ENCODE results near the gene DUSP8.
"Not testable (repeated sequence)": the region's sequence is repeated elsewhere in the genome, so short reads cannot be mapped to it uniquely, and the experiment has no call there.

Gene DUSP8

GRCh38 chr11:1515082-1516060 is 56.7 kb downstream of the DUSP8 start:
- DNase-seq (ENCODE audit: low spot score): peak; percentile 96

DNA sequence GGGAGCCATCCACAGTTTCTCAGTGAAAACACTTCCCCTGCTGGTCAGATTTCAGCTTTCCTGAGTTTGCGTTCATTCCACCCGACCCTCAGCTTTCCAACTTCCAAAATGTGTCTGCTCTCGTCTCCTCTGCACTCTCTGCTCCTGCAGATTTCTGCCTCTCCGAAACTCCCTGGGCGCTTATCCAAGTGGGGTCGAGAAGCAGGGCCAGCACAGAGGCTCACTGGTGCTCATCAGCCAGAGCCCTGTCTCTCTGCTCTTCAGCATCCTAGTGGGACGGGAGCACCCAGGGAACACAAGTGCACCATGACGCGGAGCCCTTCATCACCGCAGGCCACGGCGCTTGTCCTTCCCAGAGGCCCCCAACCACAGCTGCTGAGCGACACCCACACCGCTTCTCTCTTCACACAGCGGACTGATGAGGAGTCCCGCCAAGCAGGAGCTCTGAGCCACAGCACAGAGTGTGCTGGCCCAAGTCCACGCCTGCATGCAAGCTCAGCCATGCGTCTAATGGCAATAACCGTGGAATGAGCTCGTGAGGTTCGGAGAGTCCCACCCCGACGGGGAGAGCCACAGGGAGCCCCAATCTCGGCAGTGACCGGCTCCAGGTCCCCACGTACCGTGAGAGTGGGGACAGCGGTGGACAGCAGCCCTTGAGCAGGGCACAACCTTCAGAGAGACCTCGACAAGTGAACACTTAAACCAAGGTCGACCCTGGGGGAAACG is 57.6 kb downstream of the DUSP8 start:
- no peak for DNase-seq (ENCODE audit: low spot score)

GRCh38 chr11:1513326-1514296 is 58.5 kb downstream of the DUSP8 start:
- DNase-seq (ENCODE audit: low spot score): no peak

DNA sequence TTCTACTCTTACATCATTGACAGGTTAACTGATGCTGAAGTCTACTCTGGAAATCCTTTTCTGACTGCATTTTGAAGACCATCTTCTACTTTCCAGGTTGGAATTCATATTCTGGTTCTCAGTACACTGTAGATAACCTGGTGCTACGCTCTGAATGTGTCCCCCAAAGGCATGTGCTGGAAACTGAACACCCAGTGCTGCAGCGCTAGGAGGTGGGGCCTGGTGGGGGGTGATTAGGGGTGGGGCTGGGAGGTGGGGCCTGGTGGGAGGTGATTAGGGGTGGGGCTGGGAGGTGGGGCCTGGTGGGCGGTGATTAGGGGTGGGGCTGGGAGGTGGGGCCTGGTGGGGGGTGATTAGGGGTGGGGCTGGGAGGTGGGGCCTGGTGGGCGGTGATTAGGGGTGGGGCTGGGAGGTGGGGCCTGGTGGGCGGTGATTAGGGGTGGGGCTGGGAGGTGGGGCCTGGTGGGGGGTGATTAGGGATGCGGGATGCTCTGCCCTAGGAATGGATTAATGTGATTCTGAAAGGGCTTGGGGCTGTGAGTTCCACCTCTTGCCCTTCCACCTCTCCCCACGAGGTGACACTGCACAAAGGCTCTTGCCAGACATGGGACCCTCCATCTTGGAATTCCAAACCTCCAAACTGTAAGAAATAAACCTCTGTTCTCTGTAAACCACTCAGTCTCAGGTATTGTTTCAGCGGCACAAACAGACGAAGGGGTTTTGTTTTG is 59.4 kb downstream of the DUSP8 start:
- DNase-seq (ENCODE audit: low spot score): not testable (repeated sequence)

DNA sequence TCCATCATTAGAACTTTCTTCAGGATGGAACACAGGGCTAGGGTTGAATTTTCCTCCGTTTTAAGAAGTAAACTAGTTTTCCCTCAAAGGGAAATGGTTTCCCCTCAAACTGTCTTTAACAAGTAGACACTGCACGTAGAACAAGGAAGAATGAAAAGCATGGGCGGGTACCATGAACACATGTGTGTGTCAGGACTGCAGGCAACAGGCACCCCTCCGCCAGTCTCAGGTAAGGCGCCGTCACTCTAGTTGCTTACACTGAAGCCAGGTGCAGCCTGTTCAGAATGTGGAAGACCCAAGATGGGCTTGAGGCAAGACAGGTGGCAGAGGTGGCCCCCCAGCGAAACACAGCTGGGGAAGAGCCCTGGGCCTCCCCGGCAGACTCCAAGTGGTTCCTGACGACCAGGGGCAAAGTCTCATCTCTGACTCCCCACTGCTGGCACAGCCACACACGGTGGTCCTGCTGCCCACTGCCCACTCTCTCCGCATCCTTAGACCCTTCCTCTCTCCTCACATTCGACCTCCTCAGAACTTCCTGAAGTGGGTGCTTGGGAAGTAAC is 60.1 kb downstream of the DUSP8 start:
- no peak for DNase-seq (ENCODE audit: low spot score)

DNA sequence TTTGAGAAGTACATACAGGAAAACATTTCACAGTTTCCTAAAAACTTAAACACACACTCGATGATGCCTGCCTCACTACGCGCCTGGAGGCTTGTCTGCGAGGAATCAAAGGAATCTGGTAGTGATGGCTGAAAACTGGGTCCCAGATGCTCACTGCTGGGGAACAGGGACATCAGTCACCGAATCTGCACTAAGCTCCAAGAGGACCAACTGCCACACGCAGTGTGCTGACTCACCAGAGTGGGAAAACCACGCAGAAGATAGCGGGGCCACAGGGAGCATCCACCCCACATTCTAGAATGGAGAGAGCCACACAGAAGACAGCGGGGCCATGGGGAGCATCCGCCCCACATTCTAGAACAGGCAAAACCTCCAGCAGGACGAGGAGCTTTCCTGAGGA is 61.1 kb downstream of the DUSP8 start:
- DNase-seq (ENCODE audit: low spot score): no peak

- DNase-seq (ENCODE audit: low spot score): not testable (repeated sequence)
Measured at GRCh38 chr11:1510351-1510750, 61.7 kb downstream of the DUSP8 start.

DNA sequence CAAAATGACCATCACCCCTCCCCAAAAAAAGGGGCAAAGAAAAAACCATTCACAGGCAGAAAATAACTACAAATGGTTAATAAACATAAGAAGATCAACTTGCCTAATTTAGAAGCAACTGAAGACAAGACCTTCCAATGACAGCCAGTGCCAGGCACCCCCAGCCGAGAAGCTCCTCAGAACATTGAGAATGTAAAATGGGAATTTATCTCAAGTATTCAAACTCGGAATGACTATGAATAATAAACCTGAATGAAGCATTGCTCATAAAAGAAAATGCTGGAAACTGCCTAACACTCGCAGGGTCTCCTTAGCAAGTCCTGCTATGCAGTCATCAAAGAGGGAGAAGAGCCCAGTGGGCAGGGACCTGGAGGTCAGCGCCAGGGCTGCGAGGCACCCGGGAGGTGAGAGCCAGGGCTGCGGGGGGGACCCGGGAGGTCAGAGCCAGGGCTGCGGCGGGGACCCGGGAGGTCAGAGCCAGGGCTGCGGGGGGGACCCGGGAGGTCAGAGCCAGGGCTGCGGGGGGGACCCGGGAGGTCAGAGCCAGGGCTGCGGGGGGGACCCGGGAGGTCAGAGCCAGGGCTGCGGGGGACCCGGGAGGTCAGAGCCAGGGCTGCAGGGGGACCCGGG is 62.3 kb downstream of the DUSP8 start:
- DNase-seq (ENCODE audit: low spot score): no peak

- no peak for DNase-seq (ENCODE audit: low spot score)
Measured at GRCh38 chr11:1508986-1509385, 63.1 kb downstream of the DUSP8 start.

- no peak for DNase-seq (ENCODE audit: low spot score)
Measured at GRCh38 chr11:1508491-1508891, 63.6 kb downstream of the DUSP8 start.

- DNase-seq (ENCODE audit: low spot score): no peak
Measured at GRCh38 chr11:1507381-1508140, 64.5 kb downstream of the DUSP8 start.

DNA sequence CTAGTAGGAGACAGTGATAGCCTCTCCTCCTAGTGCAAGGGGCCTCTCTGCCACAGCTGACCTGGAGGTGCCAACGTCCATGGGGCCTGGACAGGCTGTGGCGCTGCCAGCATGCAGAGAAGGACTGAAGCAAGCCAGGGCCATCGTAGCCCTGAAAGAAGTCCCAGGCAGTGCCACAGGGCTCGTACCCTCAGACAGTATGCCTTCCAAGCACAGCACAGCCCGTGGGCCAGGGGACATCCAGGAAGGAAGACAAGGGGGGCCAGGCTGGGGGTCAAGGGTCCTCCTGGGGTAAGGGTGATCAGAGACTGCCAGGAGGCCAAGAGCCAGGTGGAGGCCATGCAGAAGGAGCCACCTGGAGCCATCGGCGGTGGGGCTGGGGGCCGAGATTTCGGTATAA is 65.1 kb downstream of the DUSP8 start:
- no peak for DNase-seq (ENCODE audit: low spot score)

GRCh38 chr11:1505480-1505879 is 66.6 kb downstream of the DUSP8 start:
- no peak for DNase-seq (ENCODE audit: low spot score)

- no peak for DNase-seq (ENCODE audit: low spot score)
Measured at GRCh38 chr11:1504581-1505290, 67.3 kb downstream of the DUSP8 start.

DNA sequence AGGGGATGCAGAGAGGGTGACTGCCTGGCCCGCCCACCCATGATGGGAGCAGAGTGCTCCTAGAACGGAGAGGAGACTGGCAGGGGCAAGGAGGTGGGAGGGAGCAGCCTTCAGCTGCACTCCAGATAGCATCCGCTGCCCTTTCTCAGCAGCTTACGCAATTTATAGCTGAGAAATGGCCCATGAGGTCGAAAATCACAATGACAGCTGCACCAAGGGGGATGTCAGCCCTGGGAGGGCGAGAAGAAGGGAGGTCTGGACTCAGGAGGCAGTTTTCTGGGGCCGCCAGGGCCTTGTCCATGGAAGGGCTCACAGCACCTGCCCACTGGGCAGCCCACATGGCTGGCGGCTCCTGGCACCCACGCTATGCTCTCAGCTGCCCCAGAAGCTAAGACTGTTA is 67.9 kb downstream of the DUSP8 start:
- DNase-seq (ENCODE audit: low spot score): no peak

Measured in AG20443 (cell line).